Renal cortical epithelial cell (primary cell): ENCODE results near the gene MED23. TPM values are rescaled to one million over a fixed set of nuclear protein-coding genes. Genes with fewer than 3 reads are reported as not detected.
"Not testable (repeated sequence)": the region's sequence is repeated elsewhere in the genome, so short reads cannot be mapped to it uniquely, and the experiment has no call there.

Experiments
- DNase-seq: peaks from one replicate; pipeline ENCODE4 v3.0.0-alpha.2; 2011; ENCODE audit warnings: low read depth
- total RNA-seq: library from RNA; depleted of rRNA; stranded (reverse); fragments of >200 nt; gene quantifications from 2 replicates; pipeline ENCODE4 v1.2.3, GENCODE V29; 2014

MED23 gene
- total RNA-seq, 1 donor from 2014 or later: 46.3 TPM

GRCh38 chr6:131572686-131573415 is 55.2 kb downstream of the MED23 start, which contains the start of gene ARG1:
ARG1 (plus strand) TSS chr6:131573226; CDS start chr6:131573283, 57 bp downstream.
- DNase-seq: no peak

DNA sequence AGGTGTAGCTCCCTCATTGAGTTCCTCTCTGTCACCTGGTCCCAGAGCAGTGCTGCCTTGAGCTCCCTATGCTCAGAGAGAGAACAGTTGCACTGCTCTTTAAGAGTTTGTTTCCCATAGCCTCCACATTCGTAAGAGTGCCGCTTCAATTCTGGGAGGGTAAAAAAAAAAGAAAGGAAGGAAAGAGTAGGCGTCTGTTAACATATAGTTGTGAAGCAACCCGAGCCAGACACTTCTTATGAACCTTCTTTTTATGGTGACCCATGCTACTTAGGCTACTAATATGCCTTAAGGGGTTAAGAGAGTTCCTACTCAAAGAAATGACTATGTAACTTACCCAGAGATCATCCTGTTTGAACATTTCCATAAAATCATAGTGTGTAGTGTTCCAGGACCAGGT is 59.3 kb downstream of the MED23 start:
- DNase-seq: no peak

GRCh38 chr6:131565056-131565455 is 63.0 kb downstream of the MED23 start:
- DNase-seq: no peak

DNA sequence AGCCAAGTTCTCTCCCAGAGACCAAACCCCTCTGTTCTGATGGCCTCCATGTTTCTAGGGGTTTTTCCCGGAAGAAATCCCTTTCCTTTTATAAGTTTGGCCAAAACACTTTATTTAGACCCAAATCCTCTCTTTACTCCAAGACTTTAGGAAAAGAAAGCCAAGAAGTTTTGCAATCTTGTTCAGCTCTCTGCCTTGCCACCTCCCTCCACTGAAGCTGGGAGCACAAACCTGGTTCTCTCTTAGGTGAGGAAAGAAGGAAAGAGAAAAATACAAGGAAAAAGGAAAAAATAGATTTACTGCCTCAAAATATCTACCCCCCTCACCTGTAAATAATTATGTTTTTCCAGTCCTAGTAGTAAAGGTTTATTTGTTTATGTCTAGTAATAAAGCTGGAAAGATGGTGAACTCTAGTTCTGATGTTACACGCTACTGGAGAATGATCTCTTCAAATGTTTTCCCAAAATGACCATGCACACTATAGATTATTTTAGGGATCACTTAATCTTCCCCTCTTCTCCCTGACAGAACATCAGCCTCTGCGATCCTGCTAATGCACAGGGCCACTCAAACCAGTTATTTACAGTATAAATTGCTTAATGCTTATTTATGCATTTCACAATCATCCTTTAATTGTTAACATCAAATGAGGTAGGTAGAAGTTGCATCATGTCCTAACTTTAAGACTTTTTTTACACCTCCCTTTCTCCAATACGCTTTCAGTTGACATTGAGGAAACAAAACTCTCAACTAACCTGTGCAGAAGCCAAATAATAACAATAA is 65.9 kb downstream of the MED23 start:
- DNase-seq: peak; percentile 5

DNA sequence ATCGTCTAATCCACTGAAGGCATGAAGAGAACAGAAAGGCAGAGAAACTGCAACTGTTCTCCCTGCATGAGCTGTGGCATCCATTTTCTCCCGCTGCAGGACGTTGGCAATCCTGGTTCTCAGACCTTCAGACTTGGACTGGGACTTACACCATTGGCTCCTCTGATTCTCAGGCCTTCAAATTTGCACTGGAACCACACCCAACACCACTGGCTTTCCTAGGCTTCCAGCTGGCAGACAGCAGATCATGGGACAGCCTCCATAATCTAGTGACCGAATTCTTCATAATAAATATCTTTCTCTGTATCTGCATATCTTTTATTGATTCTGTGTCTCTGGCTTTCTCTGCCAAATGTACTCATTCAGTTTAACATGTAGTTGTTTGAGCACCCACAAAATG is 69.1 kb downstream of the MED23 start:
- no peak for DNase-seq

- DNase-seq: no peak
These were observed 72.0 kb downstream of the MED23 start for GRCh38 chr6:131555992-131556391.

DNA sequence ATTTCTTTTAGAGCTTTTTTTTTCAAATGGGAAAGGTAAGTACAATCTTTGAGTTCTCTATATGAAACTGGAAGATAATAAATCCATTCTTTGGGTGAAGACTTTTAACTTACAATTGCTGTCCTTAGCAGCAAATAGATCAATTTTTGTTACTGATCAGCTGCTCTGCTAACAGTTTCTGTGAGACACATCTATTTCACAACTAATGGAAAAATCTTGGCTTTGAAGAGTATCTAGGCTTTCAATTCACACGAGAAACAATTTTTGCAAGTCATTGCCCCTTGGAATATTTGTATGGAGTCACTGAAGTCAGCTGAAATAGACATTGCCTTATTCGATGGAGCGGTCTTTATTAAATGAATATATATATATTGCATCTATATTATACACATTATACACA is 75.5 kb downstream of the MED23 start:
- no peak for DNase-seq

GRCh38 chr6:131551902-131552301 is 76.1 kb downstream of the MED23 start:
- no peak for DNase-seq

DNA sequence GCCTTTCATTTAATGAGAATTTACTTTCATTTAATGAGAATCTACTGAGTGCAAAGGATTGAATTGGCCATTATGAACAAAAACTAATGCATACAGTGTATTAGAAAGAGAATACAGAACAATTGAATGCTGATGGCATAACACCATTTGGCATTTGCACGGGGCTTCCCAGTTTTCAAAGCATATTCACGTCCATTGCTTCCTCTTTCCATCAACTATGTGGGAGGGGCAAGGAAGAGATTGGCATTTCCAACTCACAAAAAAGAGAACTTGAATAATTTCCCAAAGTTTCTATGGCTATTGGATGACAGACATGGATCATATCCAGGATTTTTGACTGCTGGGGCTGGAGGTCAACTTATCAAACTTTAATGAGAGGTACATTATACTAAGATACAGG is 78.2 kb downstream of the MED23 start:
- DNase-seq: no peak

GRCh38 chr6:131548441-131548840 is 79.6 kb downstream of the MED23 start:
- no peak for DNase-seq

GRCh38 chr6:131547488-131547887 is 80.6 kb downstream of the MED23 start:
- no peak for DNase-seq

GRCh38 chr6:131545317-131545716 is 82.7 kb downstream of the MED23 start:
- no peak for DNase-seq

DNA sequence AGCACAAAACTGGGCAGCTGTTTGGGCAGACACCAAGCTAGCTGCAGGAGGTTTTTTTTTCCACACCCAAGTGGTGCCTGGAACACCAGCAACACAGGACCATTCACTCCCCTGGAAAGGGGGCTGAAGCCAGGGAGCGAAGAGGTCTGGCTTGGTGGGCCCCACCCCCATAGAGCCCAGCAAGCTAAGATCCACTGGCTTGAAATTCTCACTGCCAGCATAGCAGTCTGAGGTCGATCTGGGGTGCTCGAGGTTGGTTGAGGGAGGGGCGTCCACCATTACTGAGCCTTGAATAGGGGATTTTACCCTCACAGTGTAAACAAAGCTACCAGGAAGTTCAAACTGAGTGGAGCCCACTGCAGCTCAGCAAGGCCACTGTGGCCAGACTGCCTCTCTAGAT is 89.4 kb downstream of the MED23 start:
- DNase-seq: not testable (repeated sequence)

DNA sequence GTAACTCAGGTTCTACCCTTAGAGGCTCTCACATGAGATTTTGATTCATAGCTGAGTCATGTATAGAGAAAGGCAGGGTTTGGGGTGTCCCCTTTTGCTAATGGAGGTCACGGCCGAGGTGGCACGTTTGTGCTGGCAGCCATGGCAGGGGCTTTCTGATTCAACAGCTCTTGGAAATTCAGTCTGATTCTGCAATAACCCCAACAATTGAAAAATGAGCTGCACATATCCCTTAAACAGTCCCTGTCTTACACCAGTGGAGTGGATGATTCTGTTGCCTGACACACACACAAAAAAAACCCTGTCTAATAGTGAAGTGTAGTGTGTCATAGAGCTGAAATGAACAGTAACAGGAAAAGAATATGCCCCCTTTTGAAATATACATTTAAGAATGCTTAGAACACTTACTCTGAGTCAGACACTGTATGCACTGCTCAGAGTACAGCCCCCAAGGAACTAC is 95.4 kb downstream of the MED23 start:
- no peak for DNase-seq

GRCh38 chr6:131531681-131532080 is 96.4 kb downstream of the MED23 start:
- DNase-seq: not testable (repeated sequence)

GRCh38 chr6:131530936-131531335 is 97.1 kb downstream of the MED23 start:
- DNase-seq: not testable (repeated sequence)

GRCh38 chr6:131524695-131525336 is 103.2 kb downstream of the MED23 start:
- no peak for DNase-seq

DNA sequence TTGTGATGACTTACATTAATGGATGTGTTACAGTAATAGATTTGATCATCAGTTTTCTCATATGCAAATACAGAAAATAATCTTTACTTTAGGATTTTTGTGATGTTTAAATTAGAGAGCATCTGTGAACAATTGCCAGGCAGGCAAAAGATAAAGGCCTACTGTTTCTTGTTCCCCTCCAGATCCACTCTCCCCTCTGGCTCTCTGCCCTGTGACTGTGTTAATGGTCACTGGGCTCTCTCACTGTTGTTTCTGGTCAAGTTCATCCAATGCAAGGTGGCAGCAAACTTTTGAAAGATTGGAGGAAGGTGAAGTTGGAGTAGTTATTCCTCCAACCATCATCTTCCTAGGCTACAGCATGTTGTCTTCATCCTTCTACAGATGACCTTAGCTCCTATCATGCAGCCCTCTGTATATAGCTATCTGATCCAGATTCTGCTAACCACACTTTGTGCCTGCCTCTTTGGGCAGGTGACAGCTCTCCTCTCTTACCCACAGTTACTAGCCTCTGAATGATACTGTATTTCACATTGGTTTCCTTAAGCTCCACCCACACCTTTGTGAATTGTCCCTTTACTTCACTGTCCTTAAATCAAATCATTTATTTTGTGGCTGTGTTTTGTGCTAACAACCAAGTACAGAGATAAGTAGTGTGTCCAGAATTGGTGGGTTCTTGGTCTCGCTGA is 103.9 kb downstream of the MED23 start:
- no peak for DNase-seq
